GOT3 (cell line): Measurements from ENCODE around the gene SH2B3.
"Not testable (repeated sequence)": the region's sequence is repeated elsewhere in the genome, so short reads cannot be mapped to it uniquely, and the experiment has no call there.

Source experiments
- DNase-seq: peaks from one replicate; lab custom pipeline; 2025; ENCODE audit warnings: mixed read lengths; lab: John Stamatoyannopoulos, UW

SH2B3 gene

DNA sequence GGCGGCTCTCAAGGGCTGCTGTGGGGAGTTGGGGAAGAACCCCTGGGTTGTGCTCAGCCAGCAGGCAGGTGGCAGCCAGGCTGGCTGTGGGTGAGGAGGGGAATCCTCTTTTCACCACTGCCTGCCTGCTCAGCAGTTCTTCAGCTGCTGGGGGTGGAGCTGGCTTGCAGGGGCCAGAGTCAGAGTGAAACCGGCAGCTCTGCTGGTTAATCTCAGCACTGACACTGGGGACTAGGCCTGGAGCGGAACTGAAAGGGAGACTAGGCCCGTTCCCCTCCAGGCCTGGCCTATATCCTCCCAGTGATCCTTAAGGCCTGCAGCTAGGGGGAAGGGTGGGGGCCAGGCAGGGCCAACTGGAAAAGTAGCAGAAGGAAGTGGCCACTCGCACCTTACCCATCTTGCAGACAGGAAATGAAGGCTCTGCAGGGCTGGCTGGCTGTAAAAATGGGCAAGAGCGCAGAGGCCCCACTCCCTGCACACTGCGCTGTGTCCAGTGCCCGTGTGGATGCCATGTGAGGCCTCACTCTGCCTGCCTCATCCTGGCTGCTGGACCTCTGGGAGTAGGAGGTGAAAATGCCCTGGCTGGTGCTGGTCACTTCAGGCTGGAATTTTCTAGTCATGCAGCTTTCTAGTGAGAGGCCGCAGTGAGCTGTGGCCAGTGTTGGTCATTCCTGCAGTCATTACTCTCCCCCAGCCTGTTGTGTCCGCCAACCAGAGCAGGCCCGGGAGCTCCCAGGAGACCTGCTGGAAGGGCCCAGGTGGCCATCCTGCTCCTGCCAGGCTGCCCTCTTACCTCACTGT, 39.4 kb downstream of the SH2B3 start:
- DNase-seq, result no peak

DNA sequence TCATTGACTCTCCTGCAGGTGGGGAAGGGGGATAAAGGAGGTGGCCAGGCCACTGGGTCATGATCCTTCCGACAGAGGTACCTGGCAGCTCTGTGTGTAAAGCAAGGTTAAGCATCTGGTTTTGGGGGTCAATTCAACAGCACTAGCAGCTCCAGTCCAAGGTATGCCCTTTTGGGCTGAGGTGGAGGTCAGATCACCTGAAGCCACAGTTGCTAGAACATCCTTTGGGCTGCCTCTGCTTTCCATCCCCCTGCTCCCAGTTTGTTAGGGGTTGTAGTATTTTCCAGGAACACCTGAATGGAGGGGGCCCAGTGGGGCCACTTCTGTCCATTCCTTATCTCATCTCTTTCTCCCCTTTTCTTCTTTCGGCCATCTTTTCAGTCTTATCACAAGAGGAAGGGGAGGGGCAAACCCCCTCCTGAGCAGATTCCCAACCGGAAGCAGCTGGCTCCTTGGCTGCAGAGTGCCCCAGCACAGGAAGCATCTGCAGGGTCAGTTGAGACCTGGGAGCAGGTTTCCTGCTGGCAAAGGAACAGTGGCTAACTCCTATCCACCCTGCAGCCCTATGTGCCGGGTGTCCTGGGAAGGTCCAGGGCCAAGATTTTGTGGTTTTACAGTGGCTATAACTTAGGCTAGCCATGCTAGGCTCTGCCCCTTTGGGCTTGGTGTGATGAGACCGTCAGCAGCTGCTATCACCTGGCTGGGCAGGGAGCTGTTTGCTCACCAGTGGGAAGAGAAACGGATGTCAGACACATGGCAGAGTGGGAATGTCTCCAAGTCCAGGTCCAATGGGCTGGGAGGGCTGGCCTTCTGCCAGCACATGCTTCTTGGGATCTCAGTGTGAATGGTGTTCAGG, 40.2 kb downstream of the SH2B3 start:
- DNase-seq, result no peak

DNA sequence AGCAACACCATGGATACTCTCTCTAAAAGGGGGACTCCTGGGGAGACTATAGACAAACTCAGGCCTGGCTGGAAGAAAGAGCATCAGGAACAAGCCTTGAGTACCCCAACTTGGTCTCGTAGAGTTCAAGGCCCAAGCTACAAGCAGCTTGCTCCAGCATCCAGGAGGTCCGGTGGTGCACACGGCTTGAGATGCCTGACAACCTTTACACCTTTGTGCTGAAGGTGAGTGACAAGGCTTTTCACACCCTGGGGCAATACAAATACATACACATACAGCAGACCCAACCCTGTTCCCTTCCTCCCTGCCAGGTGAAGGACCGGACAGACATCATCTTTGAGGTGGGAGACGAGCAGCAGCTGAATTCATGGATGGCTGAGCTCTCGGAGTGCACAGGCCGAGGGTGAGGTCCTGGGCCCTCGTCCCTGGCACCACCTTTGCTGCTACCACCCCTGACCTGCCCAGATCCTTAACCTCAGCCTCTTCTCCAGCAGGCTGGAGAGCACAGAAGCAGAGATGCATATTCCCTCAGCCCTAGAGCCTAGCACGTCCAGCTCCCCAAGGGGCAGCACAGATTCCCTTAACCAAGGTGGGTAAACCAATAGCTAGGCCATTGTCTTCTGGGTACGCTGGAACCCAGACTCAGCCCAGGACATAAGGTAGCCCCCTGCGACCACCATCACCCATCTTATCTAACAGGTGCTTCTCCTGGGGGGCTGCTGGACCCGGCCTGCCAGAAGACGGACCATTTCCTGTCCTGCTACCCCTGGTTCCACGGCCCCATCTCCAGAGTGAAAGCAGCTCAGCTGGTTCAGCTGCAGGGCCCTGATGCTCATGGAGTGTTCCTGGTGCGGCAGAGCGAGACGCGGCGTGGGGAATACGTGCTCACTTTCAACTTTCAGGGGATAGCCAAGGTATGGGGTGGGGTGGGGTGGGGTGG, 41.2 kb downstream of the SH2B3 start:
- DNase-seq, result no peak

DNA sequence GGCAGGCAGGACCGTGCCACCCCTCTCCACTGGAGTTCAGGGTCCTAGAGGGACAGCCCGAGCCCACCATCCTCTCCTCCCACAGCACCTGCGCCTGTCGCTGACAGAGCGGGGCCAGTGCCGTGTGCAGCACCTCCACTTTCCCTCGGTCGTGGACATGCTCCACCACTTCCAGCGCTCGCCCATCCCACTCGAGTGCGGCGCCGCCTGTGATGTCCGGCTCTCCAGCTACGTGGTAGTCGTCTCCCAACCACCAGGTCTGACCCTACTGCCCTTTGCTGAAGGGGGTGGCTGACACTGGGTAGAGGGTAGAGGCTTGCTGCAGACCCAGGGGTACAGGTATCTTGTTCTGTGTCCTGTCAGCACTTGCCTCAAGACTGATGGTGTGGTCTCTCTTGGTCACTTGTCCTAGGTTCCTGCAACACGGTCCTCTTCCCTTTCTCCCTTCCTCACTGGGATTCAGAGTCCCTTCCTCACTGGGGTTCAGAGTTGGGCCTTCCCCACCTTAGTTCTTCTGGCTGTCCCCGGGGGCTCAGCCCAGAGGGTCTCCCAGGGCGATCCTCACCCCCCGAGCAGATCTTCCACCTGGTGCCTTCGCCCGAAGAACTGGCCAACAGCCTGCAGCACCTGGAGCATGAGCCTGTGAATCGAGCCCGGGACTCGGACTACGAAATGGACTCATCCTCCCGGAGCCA, 42.0 kb downstream of the SH2B3 start:
- DNase-seq, result no peak

DNA sequence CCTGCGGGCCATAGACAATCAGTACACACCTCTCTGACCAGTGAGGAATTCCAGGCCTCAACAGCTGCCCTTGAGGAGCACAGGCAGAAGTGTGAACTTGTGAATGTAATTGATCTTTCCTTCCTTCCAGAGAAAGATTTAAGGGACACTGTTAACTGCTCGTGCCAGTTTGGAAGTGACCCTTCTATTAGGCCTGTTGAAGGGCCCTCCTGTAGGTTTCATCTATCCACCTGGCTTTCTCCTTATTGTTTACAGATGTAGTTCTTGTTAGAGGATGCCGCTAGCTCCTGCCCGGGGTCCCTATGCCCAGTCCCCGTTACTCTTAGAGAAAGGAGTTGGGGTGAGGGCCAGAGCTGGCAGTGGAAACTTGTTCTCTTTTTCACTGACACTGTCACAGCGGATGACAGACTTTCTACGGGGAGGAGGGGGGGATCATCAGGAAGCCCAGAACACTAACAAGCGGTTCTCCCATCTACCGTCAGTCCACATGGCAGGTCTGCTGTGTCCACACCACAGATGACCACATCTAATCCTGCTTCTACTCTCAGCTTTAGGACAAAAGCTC, 42.6 kb downstream of the SH2B3 start:
- no peak for DNase-seq

DNA sequence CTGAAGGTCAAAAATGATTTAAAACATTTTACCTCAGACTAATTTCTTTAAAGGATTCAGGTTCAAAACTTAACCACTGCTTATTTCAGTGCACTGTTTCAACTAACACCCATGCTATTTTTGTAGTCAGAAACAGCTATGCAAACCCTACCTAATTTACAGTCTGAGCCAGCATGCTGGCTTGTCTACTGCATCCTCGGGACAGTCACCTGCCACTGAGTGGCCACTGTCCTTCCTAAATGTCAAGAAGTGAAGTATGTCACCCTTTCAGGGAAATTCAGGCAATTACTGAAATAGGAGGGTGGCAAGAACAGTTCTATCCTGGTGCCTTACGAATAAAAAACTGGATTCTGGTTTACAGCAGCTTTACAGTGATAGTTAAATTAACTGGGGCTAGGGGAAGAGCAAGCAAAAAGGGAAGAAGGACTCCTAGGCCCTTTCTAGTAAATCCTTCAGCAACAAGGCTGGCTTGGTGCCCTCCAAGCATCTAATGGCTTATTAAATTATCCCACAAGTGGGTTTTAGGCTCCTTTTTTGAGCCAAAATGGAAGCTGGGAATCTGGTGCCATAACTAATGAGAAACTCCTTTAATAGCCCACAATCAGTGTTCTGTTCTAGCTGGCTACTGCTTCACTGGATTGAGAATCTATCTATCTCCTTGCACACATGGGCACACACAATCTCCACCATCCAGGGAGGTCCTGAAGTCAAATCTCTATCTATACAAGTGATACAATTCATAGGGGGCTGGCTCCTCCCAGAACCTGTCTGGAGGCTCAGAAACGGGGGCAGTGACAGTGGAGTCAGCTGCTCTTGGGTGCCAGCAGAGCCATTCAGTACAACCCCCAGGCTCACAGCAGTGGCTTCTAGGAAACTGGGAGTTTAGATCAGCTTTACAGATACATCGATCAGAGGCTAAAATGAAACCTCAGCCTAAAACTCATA, 43.4 kb downstream of the SH2B3 start:
- no peak for DNase-seq

DNA sequence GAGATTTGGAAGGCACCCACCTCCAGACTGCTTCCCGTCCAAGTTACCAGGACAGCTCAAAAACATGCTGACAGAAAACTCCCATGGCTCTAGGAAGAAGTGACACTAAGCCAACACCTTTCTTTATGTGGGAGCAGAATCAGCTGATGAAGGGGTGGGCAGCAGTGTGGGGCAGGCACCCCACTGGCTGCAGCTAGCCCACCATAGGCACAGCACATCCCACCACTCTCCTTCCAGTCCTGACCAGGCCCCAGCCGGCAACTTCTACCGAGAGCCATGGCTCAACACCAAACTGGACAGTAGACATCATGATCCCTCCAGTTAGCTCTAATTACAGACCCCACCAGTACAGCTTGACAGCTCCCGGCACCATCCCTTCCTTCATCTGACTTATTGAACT, 45.0 kb downstream of the SH2B3 start:
- no peak for DNase-seq

DNA sequence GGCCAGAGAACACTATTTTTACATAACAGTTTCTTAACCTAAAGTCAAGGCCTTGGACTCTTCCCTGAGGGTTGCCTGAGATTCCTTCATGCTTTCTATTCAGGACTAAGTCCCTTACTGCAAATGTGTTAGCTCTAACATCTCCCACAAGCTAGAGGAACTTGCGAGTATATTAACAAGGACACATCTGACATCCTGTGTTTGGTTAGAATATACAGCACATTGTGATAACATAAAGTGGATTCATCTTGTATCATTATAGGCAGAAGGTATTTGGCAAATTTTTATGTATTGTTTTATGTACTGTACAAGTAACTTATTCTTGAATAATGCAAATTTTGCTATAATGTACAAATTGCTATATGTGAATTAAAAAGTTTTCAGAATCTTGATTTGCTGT, 45.5 kb downstream of the SH2B3 start:
- no peak for DNase-seq

DNA sequence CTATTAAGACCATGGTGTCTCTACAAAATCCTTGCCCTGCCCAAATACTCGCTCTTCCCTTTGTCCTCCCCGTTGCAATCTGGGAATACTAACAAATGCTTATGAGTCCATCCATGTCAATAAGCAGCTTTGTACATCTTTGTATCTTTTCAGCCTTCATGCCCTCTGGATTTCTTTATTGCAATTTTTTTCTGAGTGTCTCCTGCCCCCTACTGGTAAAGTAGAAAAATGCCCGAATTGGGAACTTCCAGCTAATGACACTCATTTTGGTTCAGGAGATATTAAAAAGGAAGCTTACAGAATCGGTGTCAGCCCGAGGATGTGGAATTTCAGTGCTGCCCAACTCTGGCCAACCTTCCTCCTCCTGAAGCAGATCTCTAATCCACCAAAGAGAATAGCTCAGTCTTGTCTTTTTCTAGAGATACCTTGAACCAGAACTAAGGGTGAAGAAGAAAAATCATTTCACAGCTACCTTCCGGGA, 46.0 kb downstream of the SH2B3 start:
- DNase-seq, result no peak

DNA sequence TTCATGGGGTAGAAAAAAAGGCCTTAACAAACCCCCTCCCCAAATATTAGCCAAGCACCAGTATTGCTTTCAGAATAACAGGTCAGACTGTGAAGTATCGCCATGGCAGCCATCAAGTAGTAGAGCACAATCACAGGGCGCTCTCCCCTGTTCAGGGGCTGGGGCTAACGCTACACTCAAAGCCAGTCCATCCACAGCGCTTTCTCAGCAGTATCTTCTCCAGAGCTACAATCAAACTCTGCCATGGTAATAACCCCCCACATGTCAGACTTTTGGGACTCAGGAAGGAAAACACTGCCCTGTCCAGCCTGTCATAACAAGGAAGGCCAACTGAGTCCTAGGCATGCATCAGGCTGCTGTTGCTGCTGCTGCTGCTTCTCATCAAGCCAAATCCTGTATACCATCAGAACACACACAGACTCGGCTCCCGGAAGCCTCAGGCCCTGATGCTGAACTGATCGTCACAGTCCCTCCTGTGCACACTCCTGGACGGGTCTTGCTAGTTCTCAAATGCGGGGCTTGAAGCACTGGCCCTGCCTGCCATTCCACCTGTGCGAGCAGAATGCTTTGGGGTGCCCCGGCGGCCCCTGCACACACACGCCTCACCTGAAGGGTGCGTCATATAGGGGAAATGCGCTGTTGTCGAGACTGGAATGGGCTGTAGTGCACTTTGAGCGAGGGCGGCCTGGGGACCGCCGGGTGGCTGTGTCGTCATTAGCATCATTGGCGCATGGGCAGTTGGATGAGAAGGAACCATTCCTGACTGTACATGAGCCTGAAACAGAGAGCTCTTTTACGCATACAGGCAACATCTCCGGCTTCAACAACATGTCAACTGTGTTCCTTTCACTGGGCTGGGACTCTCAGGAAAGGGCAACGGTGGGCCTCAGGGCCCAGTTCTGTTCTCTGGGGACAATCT, 47.6 kb downstream of the SH2B3 start:
- DNase-seq, result no peak

DNA sequence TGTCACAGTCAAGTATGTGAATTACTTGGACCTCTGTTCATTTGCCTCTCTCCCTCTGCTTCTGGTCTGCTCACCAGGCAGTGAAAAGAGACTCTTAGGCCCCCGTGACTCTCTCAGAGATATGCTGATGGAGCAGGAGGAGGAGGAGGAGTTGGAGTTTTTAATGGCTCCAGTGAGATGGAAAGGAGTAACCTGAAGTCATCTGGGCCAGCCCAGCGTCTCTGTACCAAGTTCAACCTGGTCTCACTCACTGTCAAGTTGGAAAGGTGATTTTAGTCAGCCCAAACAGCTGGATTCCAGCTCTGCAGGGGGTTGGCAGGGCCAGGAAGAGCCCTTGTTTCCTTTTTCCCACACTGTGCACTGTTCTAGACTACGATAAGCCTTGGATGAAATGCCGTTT, 48.6 kb downstream of the SH2B3 start:
- no peak for DNase-seq

DNA sequence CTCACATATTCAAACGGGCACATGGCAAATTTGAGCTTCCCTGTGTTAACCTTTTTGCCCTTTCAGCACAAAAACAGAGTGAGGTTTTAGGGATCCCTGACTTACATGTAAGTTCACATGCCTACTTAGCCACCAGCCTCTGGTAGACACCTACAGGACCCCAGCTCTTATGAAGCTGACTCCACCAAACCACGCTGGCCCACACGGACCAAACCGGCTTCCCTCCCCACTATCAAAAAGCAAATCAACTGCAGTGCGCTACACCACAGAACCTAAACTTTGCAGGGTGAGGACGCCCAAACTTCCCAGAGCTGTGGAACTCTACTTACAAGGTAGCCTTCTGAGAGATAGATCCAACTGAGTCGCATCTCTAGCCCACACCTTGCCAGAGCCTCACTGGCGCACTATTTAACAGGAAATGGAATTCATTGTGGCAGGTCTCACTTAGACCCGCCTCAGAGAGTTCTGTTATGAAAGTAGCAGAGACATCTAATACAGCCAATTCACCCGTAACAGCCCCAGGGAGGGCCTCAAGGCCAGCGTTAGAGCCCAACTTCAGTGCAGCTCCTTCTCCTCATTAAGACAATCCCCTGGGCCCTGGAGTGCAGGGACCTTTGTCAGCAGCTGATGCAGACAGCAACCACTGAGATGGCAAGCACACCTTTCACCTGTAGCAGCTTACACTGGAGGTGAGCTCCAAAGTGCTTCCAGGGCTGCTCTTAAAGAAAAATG, 49.2 kb downstream of the SH2B3 start:
- no peak for DNase-seq

DNA sequence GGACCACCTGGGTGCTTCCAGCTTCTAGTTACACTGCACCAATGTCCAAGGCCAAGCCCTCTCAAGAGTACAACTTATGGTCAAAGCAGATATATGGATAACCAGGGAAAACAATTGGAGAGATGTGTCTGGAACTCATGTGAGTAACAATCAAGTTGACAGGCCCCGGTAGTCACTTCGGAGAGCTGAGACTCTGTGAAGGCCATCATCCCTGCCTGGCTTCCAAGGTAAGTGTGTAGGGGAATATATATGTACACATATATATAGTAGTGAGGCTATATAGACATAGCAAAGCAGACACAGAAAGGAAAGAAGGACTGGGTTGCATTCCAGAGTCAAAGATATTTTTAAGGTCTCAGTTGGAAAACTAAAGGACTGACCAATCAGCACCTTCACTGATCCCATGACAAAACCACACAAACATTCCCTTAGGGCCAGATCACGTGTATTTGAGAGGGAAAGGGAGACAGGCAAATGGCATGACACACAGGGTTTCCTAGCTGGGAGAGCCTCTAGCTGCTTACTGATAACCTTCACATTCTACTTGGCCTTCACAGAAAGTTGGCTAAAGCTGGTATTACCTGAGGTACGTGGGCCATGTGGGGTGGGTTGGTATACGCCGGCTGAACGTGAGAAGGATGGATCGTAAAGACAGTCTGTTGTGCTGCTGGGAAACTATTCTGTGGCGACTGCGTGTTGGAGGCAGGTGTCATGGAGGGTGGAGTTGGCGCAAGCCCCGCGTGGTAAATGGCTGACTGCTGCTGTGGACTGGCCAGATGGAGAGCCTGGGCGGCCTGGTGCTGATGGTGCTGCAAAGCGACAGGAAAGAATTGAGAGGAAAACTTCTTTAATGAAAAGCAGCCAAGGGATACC, 50.0 kb downstream of the SH2B3 start:
- no peak for DNase-seq

DNA sequence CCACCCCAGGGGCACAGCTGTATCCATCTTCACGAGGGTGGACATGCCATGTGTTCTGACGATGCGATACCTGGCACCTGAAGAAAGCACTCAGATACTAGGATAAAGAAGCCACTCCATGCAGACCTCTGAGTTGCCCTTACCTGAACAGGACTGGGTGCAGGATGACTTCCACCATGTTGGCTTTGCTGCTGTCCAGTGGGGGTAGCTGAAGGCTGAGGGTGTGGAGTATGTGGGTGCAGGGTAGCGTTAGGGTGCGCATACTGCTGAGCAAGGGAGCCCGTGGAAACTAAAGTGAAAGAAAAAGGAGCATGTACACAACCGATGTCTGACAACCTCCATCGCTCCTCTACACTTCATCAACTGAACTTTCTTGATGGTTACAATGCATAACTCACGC, 51.3 kb downstream of the SH2B3 start:
- no peak for DNase-seq

DNA sequence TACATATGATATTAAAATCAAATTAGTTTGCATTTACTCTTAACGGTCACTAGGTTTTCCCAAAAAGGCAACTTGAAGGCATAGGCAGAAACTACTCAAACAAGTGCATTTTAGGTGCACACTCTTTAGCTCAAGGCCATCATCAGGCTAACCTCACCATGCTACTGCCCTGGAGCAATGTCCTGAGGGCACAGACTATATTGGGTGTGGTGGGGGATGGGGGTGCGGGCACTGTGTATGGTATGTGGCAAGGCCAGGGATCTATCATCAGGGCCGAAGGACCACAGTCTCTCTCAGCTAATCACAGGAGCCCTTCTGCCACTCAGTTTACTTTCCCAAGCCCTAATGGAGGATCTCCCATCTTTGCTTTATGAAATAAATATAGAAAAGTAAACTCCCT, 51.9 kb downstream of the SH2B3 start:
- DNase-seq, result no peak

DNA sequence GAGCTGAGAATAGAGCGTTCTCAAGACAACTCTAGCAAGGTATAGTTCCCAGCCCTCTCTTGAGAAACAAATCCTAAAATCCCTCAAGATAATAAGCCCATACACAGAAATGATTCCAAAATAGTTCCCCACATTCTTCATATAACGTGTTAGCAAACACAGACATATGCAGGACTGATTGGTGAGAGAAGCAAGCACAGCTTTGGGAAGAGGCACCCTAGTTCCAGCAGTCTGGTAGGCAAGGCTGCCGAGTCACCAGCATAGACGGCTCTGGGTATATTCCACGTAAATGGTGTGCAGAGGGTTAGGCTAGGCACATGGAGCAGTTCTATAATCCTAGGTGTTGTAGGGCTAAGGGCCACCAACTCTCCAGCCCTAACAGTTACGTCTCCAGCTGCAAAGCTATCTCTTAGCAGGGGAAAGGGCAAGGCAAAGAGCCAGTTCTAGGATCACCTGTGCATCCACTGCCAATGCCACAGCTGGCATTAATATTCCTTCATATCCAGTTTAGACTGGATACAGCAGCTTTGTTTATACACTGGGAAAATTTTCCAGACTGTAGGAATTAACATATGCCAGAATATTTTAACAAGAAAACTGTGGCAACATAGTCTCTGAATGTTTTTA, 52.9 kb downstream of the SH2B3 start:
- DNase-seq, result no peak

DNA sequence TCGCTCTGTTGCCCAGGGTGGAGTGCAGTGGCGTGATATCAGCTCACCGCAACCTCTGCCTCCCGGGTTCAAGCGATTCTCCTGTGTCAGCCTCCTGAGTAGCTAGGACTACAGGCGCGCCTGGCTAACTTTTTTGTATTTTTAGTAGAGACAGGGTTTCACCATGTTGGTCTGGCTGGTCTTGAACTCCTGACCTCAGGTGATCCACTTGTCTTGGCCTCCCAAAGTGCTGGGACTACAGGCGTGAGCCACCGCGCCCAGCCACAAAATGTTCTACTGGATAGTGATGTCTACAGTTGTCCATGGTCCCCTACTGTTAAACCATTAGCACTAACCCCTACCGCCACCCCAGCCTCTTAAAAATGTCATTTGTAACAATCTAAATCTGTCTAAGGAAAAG, 54.4 kb downstream of the SH2B3 start:
- not testable (repeated sequence) for DNase-seq
